Coronary artery (tissue), 2 donors: ENCODE measurements around the gene SETD7.

Source experiments
- DNase-seq: peaks from one replicate; pipeline ENCODE4 v3.0.0-alpha.2; 2017; ENCODE audit warnings: low spot score
- H3K27ac ChIP-seq, 2 donors: fragments of 200-600 bp; sonication (generic); one replicate each; pipeline ENCODE4 v1.5.1; 2016 to 2019
- H3K4me3 ChIP-seq: fragments of 200-600 bp; sonication (generic); 2 replicates; pipeline ENCODE4 v1.5.1; 2016; ENCODE audit warnings: mild to moderate bottlenecking, moderate library complexity
- TF ChIP-seq, protein P1 (sequence below): fragments of 200-600 bp; sonication (generic); IDR thresholded peaks from one replicate; pipeline ENCODE4 v1.5.1; 2019; ENCODE audit warnings: antibody characterized with exemption

The SETD7 gene

DNA sequence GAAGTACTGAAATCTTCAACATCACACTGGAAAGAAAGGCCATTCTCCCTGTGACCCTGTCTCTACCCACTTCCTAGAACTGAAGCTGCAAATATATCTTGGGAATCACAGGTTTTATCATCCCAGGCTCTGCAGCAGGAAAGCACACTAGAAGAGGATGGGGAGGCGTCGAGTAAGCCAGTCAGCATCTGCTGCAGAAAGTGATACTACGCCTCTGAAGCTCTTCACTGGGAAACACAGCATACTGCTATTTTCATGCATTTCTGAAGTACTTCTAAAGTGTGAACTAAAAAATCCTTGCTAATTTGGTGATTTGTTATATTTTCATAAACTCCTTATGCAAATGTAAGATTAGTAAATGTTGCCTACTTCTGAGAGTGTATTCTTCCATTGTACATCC lies 73.0 kb downstream of the SETD7 start:
- Histone ChIP-seq H3K27ac (no peak overlapping the region), H3K4me3 (no peak overlapping the region)
- TF ChIP-seq, protein P1, sequence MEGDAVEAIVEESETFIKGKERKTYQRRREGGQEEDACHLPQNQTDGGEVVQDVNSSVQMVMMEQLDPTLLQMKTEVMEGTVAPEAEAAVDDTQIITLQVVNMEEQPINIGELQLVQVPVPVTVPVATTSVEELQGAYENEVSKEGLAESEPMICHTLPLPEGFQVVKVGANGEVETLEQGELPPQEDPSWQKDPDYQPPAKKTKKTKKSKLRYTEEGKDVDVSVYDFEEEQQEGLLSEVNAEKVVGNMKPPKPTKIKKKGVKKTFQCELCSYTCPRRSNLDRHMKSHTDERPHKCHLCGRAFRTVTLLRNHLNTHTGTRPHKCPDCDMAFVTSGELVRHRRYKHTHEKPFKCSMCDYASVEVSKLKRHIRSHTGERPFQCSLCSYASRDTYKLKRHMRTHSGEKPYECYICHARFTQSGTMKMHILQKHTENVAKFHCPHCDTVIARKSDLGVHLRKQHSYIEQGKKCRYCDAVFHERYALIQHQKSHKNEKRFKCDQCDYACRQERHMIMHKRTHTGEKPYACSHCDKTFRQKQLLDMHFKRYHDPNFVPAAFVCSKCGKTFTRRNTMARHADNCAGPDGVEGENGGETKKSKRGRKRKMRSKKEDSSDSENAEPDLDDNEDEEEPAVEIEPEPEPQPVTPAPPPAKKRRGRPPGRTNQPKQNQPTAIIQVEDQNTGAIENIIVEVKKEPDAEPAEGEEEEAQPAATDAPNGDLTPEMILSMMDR: no peak
- no peak for DNase-seq

- H3K4me3 ChIP-seq: no peak overlapping the region
- TF ChIP-seq, protein P1: no peak
- no peak overlapping the region for H3K27ac ChIP-seq
- no peak for DNase-seq
These were observed 74.6 kb downstream of the SETD7 start for GRCh38 chr4:139481465-139481864.

DNA sequence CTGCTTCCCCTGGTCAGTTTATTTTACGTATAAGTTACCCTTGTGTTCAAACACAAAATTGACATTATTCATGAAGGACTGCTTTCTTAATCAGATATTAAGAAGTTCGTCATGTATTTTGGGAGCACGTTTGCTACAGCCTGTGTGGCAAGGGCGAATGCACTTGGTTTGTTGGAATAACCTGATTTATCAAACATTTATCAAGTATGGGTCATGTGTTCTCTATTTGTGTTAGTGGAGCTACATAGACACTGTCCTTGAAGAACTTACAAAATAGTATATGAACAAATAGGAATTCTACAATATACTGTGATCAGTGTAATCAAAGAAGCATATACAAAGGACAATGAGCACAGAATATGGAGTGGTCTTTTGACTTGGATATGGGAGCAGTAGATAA lies 79.7 kb downstream of the SETD7 start:
- no peak for DNase-seq

DNA sequence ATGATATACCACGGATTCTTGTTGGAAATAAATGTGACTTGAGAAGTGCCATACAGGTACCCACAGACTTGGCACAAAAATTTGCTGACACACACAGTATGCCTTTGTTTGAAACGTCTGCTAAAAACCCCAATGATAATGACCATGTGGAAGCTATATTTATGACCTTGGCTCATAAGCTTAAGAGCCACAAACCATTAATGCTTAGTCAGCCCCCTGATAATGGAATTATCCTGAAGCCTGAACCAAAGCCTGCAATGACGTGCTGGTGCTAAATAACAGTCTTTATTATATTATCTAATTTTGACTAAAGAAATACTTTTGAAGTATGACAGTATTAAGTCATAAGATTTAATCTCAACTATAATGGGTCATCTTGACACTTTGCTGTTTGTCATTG lies 83.2 kb downstream of the SETD7 start:
- TF ChIP-seq, protein P1: no peak
- no peak overlapping the region for H3K27ac ChIP-seq
- no peak overlapping the region for H3K4me3 ChIP-seq
- no peak for DNase-seq

More for the DNA sequence above, 79.7 kb downstream of the SETD7 start:
- Histone ChIP-seq H3K4me3 (no peak overlapping the region), H3K27ac (no peak overlapping the region)
- TF ChIP-seq, protein P1: no peak

- DNase-seq: no peak
- Histone ChIP-seq H3K27ac (no peak overlapping the region), H3K4me3 (no peak overlapping the region)
- TF ChIP-seq, protein P1: no peak
These were observed 84.9 kb downstream of the SETD7 start for GRCh38 chr4:139470997-139471665.

DNA sequence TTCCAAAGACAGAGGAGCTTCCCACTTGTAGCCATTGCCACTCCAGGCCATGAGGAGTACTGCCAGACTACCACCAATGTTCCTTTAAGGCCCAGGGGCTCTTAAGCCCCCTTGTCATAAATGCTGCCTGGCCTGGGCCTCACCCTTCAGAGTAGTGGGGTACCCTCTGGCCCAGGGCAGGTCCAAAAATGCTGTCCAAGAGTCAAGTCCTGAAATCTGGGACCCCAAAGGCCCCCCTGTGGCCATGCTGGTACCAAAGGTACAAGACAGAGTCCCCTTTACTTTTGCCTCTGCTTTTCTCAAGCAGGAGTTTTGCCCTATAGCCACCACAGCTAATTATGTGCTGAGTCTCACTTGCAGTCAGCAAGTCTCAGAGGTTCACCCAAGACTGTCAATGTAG lies 85.7 kb downstream of the SETD7 start:
- Histone ChIP-seq H3K4me3 (no peak overlapping the region), H3K27ac (no peak overlapping the region)
- TF ChIP-seq, protein P1: no peak
- no peak for DNase-seq

DNA sequence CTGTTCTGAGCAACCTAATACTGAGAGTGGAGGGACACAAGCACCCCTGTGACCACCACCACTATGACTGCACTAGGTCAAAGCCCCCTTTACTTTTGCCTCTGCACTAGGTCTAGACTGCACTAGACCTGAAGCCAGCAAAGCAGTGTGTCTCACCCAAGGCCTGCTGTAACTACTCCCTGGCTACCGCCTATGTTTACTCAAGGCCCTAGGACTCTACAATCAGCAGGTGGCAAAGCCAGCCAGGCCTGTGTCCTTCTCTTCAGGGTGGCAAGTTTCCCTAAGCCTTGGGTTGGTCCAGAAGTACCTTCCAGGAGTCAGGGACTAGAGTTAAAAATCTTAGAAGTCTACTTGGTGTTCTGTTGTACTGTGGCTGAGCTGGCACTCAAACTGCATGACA lies 86.2 kb downstream of the SETD7 start:
- Histone ChIP-seq H3K4me3 (no peak overlapping the region), H3K27ac (no peak overlapping the region)
- DNase-seq: no peak
- TF ChIP-seq, protein P1: no peak
